ENCODE data around the gene FGF14.
A peak's percentile ranks its signal among the peaks of the same experiment; 100 is the strongest.

DNA sequence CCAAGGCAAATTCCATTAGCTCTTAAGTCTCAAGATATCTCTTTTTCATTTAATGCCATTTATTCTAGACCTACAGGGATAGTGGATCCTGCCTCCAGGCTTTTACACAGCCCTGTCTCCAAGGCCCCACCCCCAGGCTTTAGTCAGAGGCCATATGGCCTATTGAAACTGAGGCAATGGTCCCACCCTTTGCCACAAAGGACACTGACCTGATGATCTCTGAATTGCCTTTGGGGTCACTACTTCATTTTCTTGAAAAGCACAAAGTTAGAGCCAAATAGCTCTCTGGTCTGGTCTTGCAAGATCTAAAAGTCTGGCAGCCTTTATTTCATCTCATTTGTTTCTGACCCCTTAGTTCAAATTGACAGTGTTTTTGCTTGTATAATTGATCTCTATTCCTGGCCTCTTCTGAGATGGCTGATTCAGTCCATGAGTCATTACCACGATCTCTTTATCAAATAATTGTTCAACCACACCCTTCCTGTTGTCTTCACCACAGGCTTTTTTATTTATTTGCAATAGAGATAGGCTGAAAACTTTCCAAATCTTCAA lies 209.8 kb downstream of the FGF14 start:
- TF ChIP-seq MYC (IDR thresholded peaks at IDR 0.05; ENCODE audit: low read depth, low read length) (no peak), EZH2 (IDR thresholded peaks at IDR 0.05; ENCODE audit: borderline replicate concordance, low read depth, low read length, severe bottlenecking) (no peak), POLR2AphosphoS5 (IDR thresholded peaks at IDR 0.05; ENCODE audit: insufficient read depth, low read depth, low read length) (no peak), POLR2A (IDR thresholded peaks at IDR 0.05; ENCODE audit: low read depth, low read length) (no peak), GATA2 (IDR thresholded peaks at IDR 0.05; ENCODE audit: insufficient read depth, insufficient read length, low read depth, low read length) (peak; percentile 55)
- TF ChIP-seq, protein P1, sequence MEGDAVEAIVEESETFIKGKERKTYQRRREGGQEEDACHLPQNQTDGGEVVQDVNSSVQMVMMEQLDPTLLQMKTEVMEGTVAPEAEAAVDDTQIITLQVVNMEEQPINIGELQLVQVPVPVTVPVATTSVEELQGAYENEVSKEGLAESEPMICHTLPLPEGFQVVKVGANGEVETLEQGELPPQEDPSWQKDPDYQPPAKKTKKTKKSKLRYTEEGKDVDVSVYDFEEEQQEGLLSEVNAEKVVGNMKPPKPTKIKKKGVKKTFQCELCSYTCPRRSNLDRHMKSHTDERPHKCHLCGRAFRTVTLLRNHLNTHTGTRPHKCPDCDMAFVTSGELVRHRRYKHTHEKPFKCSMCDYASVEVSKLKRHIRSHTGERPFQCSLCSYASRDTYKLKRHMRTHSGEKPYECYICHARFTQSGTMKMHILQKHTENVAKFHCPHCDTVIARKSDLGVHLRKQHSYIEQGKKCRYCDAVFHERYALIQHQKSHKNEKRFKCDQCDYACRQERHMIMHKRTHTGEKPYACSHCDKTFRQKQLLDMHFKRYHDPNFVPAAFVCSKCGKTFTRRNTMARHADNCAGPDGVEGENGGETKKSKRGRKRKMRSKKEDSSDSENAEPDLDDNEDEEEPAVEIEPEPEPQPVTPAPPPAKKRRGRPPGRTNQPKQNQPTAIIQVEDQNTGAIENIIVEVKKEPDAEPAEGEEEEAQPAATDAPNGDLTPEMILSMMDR (IDR thresholded peaks at IDR 0.05; ENCODE audit: extremely low read depth in 1 of 2, insufficient read depth in 1 of 2, low read depth in 1 of 2, low read length in 2 of 2) = no peak
- TF ChIP-seq, protein P2, sequence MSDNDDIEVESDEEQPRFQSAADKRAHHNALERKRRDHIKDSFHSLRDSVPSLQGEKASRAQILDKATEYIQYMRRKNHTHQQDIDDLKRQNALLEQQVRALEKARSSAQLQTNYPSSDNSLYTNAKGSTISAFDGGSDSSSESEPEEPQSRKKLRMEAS (IDR thresholded peaks at IDR 0.05; ENCODE audit: insufficient read depth, insufficient read length) = no peak
